ENCODE measurements around the gene PHLDA1.

The PHLDA1 gene

GRCh38 chr12:76060111-76060510 is 28.5 kb upstream of the PHLDA1 start:
- no peak for TF ChIP-seq POLR2A (IDR thresholded peaks at IDR 0.05; ENCODE audit: extremely low read depth, insufficient read length)
- TF ChIP-seq MYC (IDR thresholded peaks at IDR 0.05; ENCODE audit: low read depth, low read length): no peak
- TF ChIP-seq CTCF (IDR thresholded peaks at IDR 0.05; ENCODE audit: low read depth, low read length): no peak
- TF ChIP-seq MAX (IDR thresholded peaks at IDR 0.05; ENCODE audit: low read depth, low read length): no peak

GRCh38 chr12:76057326-76057725 is 25.8 kb upstream of the PHLDA1 start:
- DNase-seq (ENCODE audit: low read depth): no peak
- TF ChIP-seq CTCF (IDR thresholded peaks at IDR 0.05; ENCODE audit: low read depth, low read length) (no peak), MAX (IDR thresholded peaks at IDR 0.05; ENCODE audit: low read depth, low read length) (no peak), MYC (IDR thresholded peaks at IDR 0.05; ENCODE audit: low read depth, low read length) (no peak), POLR2A (IDR thresholded peaks at IDR 0.05; ENCODE audit: extremely low read depth, insufficient read length) (no peak)
- H3K4me3 ChIP-seq (ENCODE audit: low read depth, low read length): no peak overlapping the region

More at GRCh38 chr12:76060111-76060510, 28.5 kb upstream of the PHLDA1 start:
- H3K4me3 ChIP-seq (ENCODE audit: low read depth, low read length): no peak overlapping the region
- no peak for DNase-seq (ENCODE audit: low read depth)

GRCh38 chr12:76055393-76055792 is 23.8 kb upstream of the PHLDA1 start:
- TF ChIP-seq POLR2A (IDR thresholded peaks at IDR 0.05; ENCODE audit: extremely low read depth, insufficient read length): no peak
- no peak for TF ChIP-seq MYC (IDR thresholded peaks at IDR 0.05; ENCODE audit: low read depth, low read length)
- TF ChIP-seq MAX (IDR thresholded peaks at IDR 0.05; ENCODE audit: low read depth, low read length): no peak
- no peak for TF ChIP-seq CTCF (IDR thresholded peaks at IDR 0.05; ENCODE audit: low read depth, low read length)
- H3K4me3 ChIP-seq (ENCODE audit: low read depth, low read length): no peak overlapping the region
- no peak for DNase-seq (ENCODE audit: low read depth)

- H3K4me3 ChIP-seq (ENCODE audit: low read depth, low read length): no peak overlapping the region
- TF ChIP-seq POLR2A (IDR thresholded peaks at IDR 0.05; ENCODE audit: extremely low read depth, insufficient read length) (no peak), MYC (IDR thresholded peaks at IDR 0.05; ENCODE audit: low read depth, low read length) (no peak), CTCF (IDR thresholded peaks at IDR 0.05; ENCODE audit: low read depth, low read length) (no peak), MAX (IDR thresholded peaks at IDR 0.05; ENCODE audit: low read depth, low read length) (no peak)
- DNase-seq (ENCODE audit: low read depth): no peak
Measured at GRCh38 chr12:76049575-76050251, 18.1 kb upstream of the PHLDA1 start.

GRCh38 chr12:76047742-76048141 is 16.2 kb upstream of the PHLDA1 start:
- H3K4me3 ChIP-seq (ENCODE audit: low read depth, low read length): no peak overlapping the region
- no peak for DNase-seq (ENCODE audit: low read depth)
- no peak for TF ChIP-seq MAX (IDR thresholded peaks at IDR 0.05; ENCODE audit: low read depth, low read length)
- no peak for TF ChIP-seq POLR2A (IDR thresholded peaks at IDR 0.05; ENCODE audit: extremely low read depth, insufficient read length)
- no peak for TF ChIP-seq CTCF (IDR thresholded peaks at IDR 0.05; ENCODE audit: low read depth, low read length)
- TF ChIP-seq MYC (IDR thresholded peaks at IDR 0.05; ENCODE audit: low read depth, low read length): no peak

Measured in NB4 (cell line).